Left colon (tissue), 2 donors: Measurements from ENCODE around the gene KRT5. TPM values are rescaled to one million over a fixed set of nuclear protein-coding genes. Genes with fewer than 3 reads are reported as not detected.

Experiments used
- ATAC-seq: fragments of 200-7000 bp; cut with Tn5 transposase; one replicate; pipeline ENCODE4 v1.9.1; 2020; ENCODE audit warnings: mild to moderate bottlenecking, moderate library complexity
- DNase-seq, 2 donors: peaks; one replicate each; pipeline ENCODE4 v3.0.0-alpha.2; 2020
- intact Hi-C, 2 donors: fragments of 100-400 bp; cut with DNase I in 1 of 2; cut with micrococcal nuclease in 1 of 2; formaldehyde crosslinking; loops; one replicate each; pipeline versions ENCODE4 v1.11.2 to v1.14.0; 2022; cut with DNase I, micrococcal nuclease
- total RNA-seq, 2 donors: library from RNA; stranded (reverse); fragmentation: NEBNext Ultra II Directional; extraction: Animal tissue kit (Norgen Biotek cat#: 25700); gene quantifications; one replicate each; pipeline ENCODE4 v1.2.1, GENCODE V29; 2021
- donor health status: DM: no; HTN: no; CAD: no.
- donor health status: DM: yes; HTN: yes; CAD: no.

The KRT5 gene
- total RNA-seq, 2 donors from 2014 or later = 0.24 TPM; not detected in 1

- intact Hi-C loops = no loop called here
- DNase-seq = no peak
- ATAC-seq = no peak
Observed at GRCh38 chr12:52474212-52474611, 46.0 kb downstream of the KRT5 start.

- ATAC-seq = peak; percentile 72
- DNase-seq = no peak
- intact Hi-C loops = no loop called here
Observed at GRCh38 chr12:52473768-52474167, 46.4 kb downstream of the KRT5 start, which contains the start of gene KRT6C. Gene KRT6C, minus strand, starts transcription at chr12:52473805. Its CDS starts 68 bp downstream, at chr12:52473737.

GRCh38 chr12:52469853-52470252, 50.3 kb downstream of the KRT5 start:
- intact Hi-C loops = no loop called here
- ATAC-seq = no peak
- DNase-seq = no peak

GRCh38 chr12:52464897-52465296, 55.3 kb downstream of the KRT5 start:
- intact Hi-C loops = no loop called here
- ATAC-seq (no peak), DNase-seq (no peak)

Other genes with a start within 250 kb of the KRT5 start
- gene KRT86, start 245.7 kb downstream of the KRT5 start, total RNA-seq = under 1 TPM in 1 of 2 donors, not detected in 1; 0.20 TPM
- gene KRT81, start 228.9 kb downstream of the KRT5 start, total RNA-seq = not detected
- gene KRT83, start 199.0 kb downstream of the KRT5 start, total RNA-seq = not detected
- gene KRT85, start 152.9 kb downstream of the KRT5 start, total RNA-seq = not detected
- not detected for gene KRT84, start 134.7 kb downstream of the KRT5 start, total RNA-seq
- not detected for gene KRT82, start 114.1 kb downstream of the KRT5 start, total RNA-seq
- gene KRT75, start 86.0 kb downstream of the KRT5 start, total RNA-seq = not detected
- not detected for gene KRT6B, start 68.2 kb downstream of the KRT5 start, total RNA-seq
- gene KRT6C, start 46.6 kb downstream of the KRT5 start, total RNA-seq = not detected
- gene KRT6A, start 27.1 kb downstream of the KRT5 start, total RNA-seq = not detected
- gene KRT71, start 32.8 kb upstream of the KRT5 start, total RNA-seq = not detected
- gene KRT74, start 53.4 kb upstream of the KRT5 start, total RNA-seq = not detected
- gene KRT72, start 81.1 kb upstream of the KRT5 start, total RNA-seq = not detected
- gene KRT73, start 98.2 kb upstream of the KRT5 start, total RNA-seq = not detected
- not detected for gene KRT2, start 131.8 kb upstream of the KRT5 start, total RNA-seq
- not detected for gene KRT1, start 160.0 kb upstream of the KRT5 start, total RNA-seq
- gene KRT77, start 183.1 kb upstream of the KRT5 start, total RNA-seq = not detected